Measurements from ENCODE around the gene OCEL1. TPM values are rescaled to one million over a fixed set of nuclear protein-coding genes. Genes with fewer than 3 reads are reported as not detected.

Gene OCEL1
- total and polyA plus RNA-seq, 2 of the 13 experiments (the other 11 are each of a cell fraction or from before 2014, with no cell fraction given): 10.6 to 17.2 TPM

GRCh38 chr19:17243830-17244617 lies 18.0 kb downstream of the OCEL1 start (continued):
- TF ChIP-seq ZNF512B (CRISPR knock-in tag; IDR thresholded peaks at IDR 0.05; ENCODE audit: borderline replicate concordance): 0 out of 2 replicates have a peak, but pooled peaks have one; percentile 56
- TF ChIP-seq POLR2AphosphoS5 (IDR thresholded peaks at IDR 0.05; ENCODE audit: low read depth, low read length): no peak; the same call in 1 of the 2 replicates
- no peak for TF ChIP-seq ZNF557 (CRISPR knock-in tag; IDR thresholded peaks at IDR 0.05)
- peak; percentile 55; the same call in 1 of the 2 replicates for TF ChIP-seq KMT2B (CRISPR knock-in tag; IDR thresholded peaks at IDR 0.05)
- peak; percentile 34; the same call in 1 of the 2 replicates for TF ChIP-seq ZNF768 (CRISPR knock-in tag; IDR thresholded peaks at IDR 0.05)
- TF ChIP-seq ZNF275 (CRISPR knock-in tag; IDR thresholded peaks at IDR 0.05; ENCODE audit: borderline replicate concordance): 0 out of 2 replicates have a peak, but pooled peaks have one; percentile 72
- no peak for TF ChIP-seq ZNF816 (CRISPR knock-in tag; IDR thresholded peaks at IDR 0.05; ENCODE audit: borderline replicate concordance)
- no peak for TF ChIP-seq GTF2F1 (IDR thresholded peaks at IDR 0.05; ENCODE audit: low read length)
- no peak for TF ChIP-seq GLI4 (CRISPR knock-in tag; IDR thresholded peaks at IDR 0.05; ENCODE audit: borderline replicate concordance)
- peak; percentile 92 for TF ChIP-seq SIX4 (CRISPR knock-in tag; IDR thresholded peaks at IDR 0.05)
- TF ChIP-seq CAMTA2 (CRISPR knock-in tag; IDR thresholded peaks at IDR 0.05; ENCODE audit: borderline replicate concordance): no peak
- no peak for TF ChIP-seq ZNF550 (CRISPR knock-in tag; IDR thresholded peaks at IDR 0.05; ENCODE audit: borderline replicate concordance)
- no peak for TF ChIP-seq ZHX2 (IDR thresholded peaks at IDR 0.05; ENCODE audit: low read depth)
- TF ChIP-seq ZHX2 (CRISPR knock-in tag; IDR thresholded peaks at IDR 0.05; ENCODE audit: borderline replicate concordance): no peak
- no peak for TF ChIP-seq ZNF251 (CRISPR knock-in tag; IDR thresholded peaks at IDR 0.05)

Measured in HepG2 (cell line).